Rectal smooth muscle tissue (tissue), 1 donor: ENCODE measurements around the gene ZNF516.

Experiments used
- H3K27ac ChIP-seq: one replicate; pipeline ENCODE4 v1.7.0; 2013; ENCODE audit warnings: low read depth, low read length, inconsistent platforms
- H3K27me3 ChIP-seq: one replicate; pipeline ENCODE4 v1.7.0; 2013; ENCODE audit warnings: low read length; ENCODE audit not compliant: control insufficient read depth, insufficient read depth
- H3K36me3 ChIP-seq: one replicate; pipeline ENCODE4 v1.7.0; 2013; ENCODE audit warnings: low read length; ENCODE audit not compliant: control insufficient read depth, insufficient read depth
- H3K4me1 ChIP-seq: one replicate; pipeline ENCODE4 v1.7.0; 2013; ENCODE audit warnings: low read length; ENCODE audit not compliant: control insufficient read depth, insufficient read depth
- H3K4me3 ChIP-seq: one replicate; pipeline ENCODE4 v1.7.0; 2013; ENCODE audit warnings: low read length
- H3K9ac ChIP-seq: one replicate; pipeline ENCODE4 v1.7.0; 2013; ENCODE audit warnings: low read length

Gene ZNF516

DNA sequence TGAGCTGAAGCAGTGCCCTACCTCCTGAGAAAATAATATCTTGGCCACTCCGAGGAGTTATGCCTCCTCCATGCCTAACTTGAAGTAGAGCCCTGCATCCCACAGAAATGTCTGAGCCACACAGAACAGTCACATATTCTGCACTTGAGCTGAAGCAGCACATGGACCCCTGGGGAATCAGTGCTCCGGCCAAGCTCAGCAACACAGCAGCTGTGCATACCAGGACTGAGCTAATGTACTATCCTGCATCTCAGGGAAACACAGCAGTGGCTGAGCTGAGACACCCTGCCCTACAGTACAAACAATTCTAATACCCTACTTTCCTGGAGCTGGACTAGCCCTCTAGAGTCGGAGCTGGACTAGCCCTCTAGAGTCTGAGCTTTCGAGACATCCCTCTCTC is 166.9 kb downstream of the ZNF516 start:
- H3K4me1 ChIP-seq, result peaks cover 4% of the 10 kb centered on the region
- no peaks in the 10 kb centered on the region for H3K36me3 ChIP-seq
- no peak overlapping the region for H3K27ac ChIP-seq
- H3K9ac ChIP-seq, result no peak overlapping the region
- H3K4me3 ChIP-seq, result no peak overlapping the region
- H3K27me3 ChIP-seq, result no peaks in the 10 kb centered on the region

DNA sequence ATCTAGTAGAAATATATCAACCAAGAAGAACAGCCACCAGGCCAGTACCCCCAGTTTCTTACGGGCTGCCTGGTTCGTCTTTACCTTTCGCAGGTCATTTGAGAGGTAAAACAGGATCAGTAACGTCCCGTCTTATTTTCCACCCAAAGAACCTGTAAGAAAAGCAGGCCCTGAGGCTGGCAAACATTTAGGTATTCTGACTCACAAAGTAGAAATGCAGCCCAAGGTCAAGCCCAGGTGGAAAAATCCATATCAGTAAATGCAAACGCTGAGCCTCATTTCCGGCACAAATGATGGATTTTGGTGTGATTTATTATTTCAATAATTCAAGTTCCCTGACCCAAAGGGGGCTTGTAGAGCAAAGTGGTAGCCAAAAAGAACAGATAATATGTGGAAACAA is 171.2 kb downstream of the ZNF516 start:
- Histone ChIP-seq H3K9ac (no peak overlapping the region), H3K27ac (no peak overlapping the region), H3K4me1 (peaks cover 4% of the 10 kb centered on the region), H3K36me3 (no peaks in the 10 kb centered on the region), H3K27me3 (no peaks in the 10 kb centered on the region), H3K4me3 (no peak overlapping the region)

DNA sequence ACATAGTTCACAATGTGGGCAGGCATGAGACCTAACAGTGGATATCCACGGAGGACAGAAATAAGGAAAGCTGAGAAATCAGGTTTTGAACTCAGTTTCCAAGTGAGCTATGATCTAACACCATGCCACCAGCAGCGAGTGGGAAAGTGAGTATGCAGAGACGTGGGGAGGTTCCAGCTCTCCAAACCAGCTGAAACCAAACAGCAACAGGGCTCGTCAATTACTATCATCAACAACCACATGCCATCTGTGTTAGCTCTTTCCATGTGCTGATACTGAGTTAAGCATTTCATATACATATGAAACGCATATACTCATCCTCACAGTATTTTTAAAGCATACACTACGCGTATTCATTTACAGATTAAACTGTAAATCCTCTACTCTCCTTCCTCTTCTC is 172.4 kb downstream of the ZNF516 start:
- Histone ChIP-seq H3K4me3 (no peak overlapping the region), H3K27ac (no peak overlapping the region), H3K36me3 (no peaks in the 10 kb centered on the region), H3K4me1 (peaks cover 4% of the 10 kb centered on the region), H3K9ac (no peak overlapping the region), H3K27me3 (no peaks in the 10 kb centered on the region)

DNA sequence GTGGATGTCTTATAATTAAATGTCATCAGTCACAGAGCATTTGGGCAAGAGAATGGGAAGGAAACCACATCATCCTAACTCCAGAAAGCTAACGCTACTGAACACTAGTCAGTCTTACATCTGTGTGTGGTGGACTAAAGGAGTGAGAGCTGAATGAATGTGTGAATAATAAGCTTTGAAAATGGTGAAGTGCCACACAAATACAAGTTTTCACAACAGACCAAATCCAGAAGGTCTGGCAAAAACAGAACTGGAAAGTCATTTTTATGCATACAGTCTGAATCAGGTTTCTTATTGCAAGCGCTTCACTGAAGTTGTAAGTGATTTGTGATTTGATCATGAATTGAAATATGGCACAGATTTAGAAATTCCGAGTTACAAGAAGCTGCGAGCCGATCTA is 175.7 kb downstream of the ZNF516 start:
- Histone ChIP-seq H3K27me3 (no peaks in the 10 kb centered on the region), H3K9ac (no peak overlapping the region), H3K4me1 (no peaks in the 10 kb centered on the region), H3K27ac (no peak overlapping the region), H3K36me3 (no peaks in the 10 kb centered on the region), H3K4me3 (no peak overlapping the region)

DNA sequence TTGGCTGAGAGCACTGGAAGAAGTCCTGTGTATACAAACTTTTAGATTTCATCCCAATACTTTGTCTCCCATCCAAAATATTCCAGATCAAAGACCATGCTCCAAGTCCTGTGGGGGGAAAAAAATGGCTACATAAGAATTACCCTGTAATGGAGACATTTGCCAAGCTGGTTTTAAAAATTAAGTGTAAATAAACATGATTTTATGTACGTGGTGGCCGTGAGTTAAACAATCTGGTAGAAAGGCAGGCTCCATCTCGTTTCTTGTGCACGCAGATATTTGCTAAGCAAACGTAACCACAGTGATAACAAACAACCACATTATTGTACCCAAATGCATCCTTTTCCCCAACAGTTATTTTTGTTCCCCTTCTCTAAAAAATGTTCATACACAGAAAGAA is 176.4 kb downstream of the ZNF516 start:
- Histone ChIP-seq H3K36me3 (no peaks in the 10 kb centered on the region), H3K27me3 (no peaks in the 10 kb centered on the region), H3K9ac (no peak overlapping the region), H3K4me3 (no peak overlapping the region), H3K27ac (no peak overlapping the region), H3K4me1 (no peaks in the 10 kb centered on the region)

DNA sequence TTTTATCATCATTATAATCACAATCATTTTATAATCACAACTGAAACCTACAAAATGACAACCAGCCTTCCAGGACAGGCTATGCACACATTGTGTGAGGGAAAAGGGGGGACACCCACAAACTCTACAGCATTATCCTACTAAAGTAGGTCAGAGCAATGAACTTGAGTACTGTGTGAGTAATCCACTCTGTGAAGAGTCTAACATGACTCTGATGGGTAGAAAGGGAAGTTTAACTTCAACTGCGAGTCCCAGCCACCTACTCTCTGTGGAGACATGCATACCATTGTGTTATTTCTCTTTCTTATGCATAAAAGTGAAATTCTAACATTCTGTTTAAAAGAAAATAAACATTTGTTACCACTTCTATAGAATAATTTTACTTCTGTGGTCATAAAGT is 177.9 kb downstream of the ZNF516 start:
- Histone ChIP-seq H3K36me3 (no peaks in the 10 kb centered on the region), H3K27ac (no peak overlapping the region), H3K4me3 (no peak overlapping the region), H3K4me1 (no peaks in the 10 kb centered on the region), H3K9ac (no peak overlapping the region), H3K27me3 (no peaks in the 10 kb centered on the region)

DNA sequence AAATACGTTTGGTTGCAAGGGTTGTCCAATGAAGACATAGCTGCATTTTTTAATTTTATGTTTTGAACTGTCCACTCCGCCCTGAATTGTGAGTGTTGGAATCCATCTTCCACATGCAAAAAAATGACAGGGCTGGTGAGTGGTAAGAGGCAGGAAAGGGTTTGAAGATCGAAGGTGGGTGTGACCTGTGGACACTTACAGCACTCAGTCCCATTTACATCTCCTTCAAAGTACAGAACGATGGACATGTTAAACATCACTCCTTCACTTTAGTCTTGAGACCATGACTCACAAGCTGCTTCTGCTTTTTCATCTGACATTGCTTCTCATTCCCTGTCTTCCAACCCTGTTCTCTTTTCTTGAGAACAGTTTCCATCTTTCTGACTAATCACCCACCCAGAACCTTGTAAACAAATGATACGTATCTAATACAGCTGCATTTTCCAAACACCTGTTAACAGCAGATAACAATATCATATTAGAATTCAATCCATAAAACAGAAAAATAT is 179.3 kb downstream of the ZNF516 start:
- H3K9ac ChIP-seq, result no peak overlapping the region
- no peaks in the 10 kb centered on the region for H3K4me1 ChIP-seq
- H3K4me3 ChIP-seq, result no peak overlapping the region
- H3K36me3 ChIP-seq, result no peaks in the 10 kb centered on the region
- H3K27ac ChIP-seq, result no peak overlapping the region
- no peaks in the 10 kb centered on the region for H3K27me3 ChIP-seq

DNA sequence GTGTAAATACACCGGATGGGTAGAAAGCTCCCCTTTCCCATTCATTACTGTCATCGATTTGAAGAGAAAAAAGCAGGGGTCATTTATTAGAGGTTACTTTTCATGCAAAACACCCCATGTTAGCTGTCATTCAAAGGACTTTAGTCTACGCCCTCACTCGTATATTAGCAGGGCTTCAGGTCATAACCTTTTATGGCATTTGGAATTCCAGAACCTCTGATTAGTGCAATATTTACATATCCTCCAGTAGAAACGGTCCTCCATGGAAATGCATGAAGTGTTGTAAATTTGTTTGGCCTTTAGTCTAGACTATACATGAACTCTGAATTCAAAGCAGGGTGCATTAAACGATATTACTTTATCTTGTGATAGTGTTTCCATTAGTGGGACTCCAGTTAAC is 180.5 kb downstream of the ZNF516 start:
- Histone ChIP-seq H3K36me3 (no peaks in the 10 kb centered on the region), H3K4me1 (no peaks in the 10 kb centered on the region)

DNA sequence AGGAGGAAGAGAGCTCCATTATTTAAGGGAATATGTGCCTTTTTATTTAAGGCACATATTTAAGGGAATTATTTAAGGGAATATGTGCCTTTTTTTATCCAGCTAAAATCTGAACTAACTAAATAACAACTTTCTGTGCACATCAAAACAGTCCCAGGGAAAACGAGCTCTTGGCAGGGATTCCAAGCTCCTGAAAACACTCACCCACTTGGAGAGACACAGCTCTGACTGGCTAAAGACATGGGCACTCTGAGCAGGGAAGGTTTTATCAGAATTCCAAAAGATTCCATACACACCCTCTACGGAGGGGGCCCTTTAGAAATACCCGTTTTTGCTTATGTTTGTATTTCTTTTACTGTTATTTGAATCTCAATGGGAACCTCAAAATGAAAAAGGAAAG is 181.0 kb downstream of the ZNF516 start:
- H3K27me3 ChIP-seq, result no peaks in the 10 kb centered on the region
- no peak overlapping the region for H3K4me3 ChIP-seq
- H3K27ac ChIP-seq, result no peak overlapping the region
- no peak overlapping the region for H3K9ac ChIP-seq
- H3K4me1 ChIP-seq, result no peaks in the 10 kb centered on the region
- no peaks in the 10 kb centered on the region for H3K36me3 ChIP-seq

More for the DNA sequence above, 180.5 kb downstream of the ZNF516 start:
- H3K27me3 ChIP-seq, result no peaks in the 10 kb centered on the region
- no peak overlapping the region for H3K9ac ChIP-seq
- H3K27ac ChIP-seq, result no peak overlapping the region
- no peak overlapping the region for H3K4me3 ChIP-seq
